Nephron (organoid): ENCODE measurements around the gene PTGR2.

Source experiments
- H3K27ac Mint-ChIP-seq, 3 experiments: 2 replicates each; pipeline ENCODE4 v1.8.0; 2020; ENCODE audit warnings: mixed read lengths in 3 of 3, mild to moderate bottlenecking in 2 of 3, moderate library complexity in 1 of 3
- H3K27me3 Mint-ChIP-seq: 2 replicates; pipeline ENCODE4 v1.8.0; 2021; ENCODE audit warnings: low read depth, mild to moderate bottlenecking, moderate library complexity, mixed read lengths
- H3K36me3 Mint-ChIP-seq: 2 replicates; pipeline ENCODE4 v1.8.0; 2020; ENCODE audit warnings: low read depth, mixed read lengths
- H3K4me1 Mint-ChIP-seq: 2 replicates; pipeline ENCODE4 v1.8.0; 2020; ENCODE audit warnings: mixed read lengths
- H3K4me3 Mint-ChIP-seq, 3 experiments: 2 replicates each; pipeline ENCODE4 v1.8.0; 2020; ENCODE audit warnings: mild to moderate bottlenecking in 3 of 3, mixed read lengths in 3 of 3, moderate library complexity in 2 of 3
- H3K9me3 Mint-ChIP-seq: 2 replicates; pipeline ENCODE4 v1.8.0; 2020; ENCODE audit warnings: mixed read lengths
- TF ChIP-seq, protein P1 (sequence below), 3 experiments: fragments of 200-600 bp; sonication (generic); IDR thresholded peaks; one replicate each; pipeline ENCODE4 v1.5.0; 2021; ENCODE audit warnings: antibody characterized with exemption in 3 of 3; ENCODE audit not compliant: unreplicated experiment in 3 of 3

Gene PTGR2

DNA sequence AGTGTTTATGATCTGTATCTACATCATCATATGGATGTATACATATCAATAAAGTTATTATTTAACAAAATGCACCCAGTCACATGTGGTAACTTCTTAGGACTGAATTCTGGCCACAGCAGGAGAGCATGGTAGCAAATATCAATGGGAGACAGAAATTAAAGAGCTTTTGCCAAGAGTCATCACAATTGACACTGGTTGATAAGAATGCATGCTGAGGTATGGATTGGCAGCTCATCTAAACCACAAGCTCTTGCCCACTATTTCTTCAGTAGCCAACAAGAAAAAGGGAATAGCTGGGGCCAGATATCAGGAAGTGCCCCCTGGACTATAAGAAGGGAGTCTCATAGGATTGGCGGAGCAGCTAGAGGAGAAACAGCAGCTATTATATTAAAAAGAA lies 9.4 kb upstream of the PTGR2 start:
- H3K36me3 Mint-ChIP-seq, result no peaks in the 10 kb centered on the region
- TF ChIP-seq, protein P1, sequence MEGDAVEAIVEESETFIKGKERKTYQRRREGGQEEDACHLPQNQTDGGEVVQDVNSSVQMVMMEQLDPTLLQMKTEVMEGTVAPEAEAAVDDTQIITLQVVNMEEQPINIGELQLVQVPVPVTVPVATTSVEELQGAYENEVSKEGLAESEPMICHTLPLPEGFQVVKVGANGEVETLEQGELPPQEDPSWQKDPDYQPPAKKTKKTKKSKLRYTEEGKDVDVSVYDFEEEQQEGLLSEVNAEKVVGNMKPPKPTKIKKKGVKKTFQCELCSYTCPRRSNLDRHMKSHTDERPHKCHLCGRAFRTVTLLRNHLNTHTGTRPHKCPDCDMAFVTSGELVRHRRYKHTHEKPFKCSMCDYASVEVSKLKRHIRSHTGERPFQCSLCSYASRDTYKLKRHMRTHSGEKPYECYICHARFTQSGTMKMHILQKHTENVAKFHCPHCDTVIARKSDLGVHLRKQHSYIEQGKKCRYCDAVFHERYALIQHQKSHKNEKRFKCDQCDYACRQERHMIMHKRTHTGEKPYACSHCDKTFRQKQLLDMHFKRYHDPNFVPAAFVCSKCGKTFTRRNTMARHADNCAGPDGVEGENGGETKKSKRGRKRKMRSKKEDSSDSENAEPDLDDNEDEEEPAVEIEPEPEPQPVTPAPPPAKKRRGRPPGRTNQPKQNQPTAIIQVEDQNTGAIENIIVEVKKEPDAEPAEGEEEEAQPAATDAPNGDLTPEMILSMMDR (IDR thresholded peaks at IDR 0.05; ENCODE audit: unreplicated experiment in 3 of 3), result no peak

DNA sequence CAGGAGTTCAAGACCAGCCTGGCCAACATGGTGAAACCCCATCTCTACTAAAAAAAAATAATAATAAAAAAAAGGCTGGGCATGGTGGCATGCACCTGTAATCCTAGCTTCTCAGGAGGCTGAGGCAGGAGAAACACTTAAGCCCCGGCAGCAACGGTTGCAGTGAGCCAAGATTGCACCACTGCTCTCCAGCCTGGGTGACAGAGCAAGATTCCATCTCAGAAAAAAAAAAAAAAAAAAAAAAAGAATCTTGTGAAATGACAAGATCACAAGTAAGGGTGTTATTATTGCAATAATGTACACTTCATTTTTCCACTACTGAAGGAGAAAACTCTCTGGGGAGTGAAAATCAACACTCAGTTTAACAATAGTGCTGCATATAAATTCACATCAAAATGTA lies 8.8 kb upstream of the PTGR2 start:
- Mint-ChIP-seq H3K4me1 (peaks cover 10% of the 10 kb centered on the region), H3K4me3 (no peak overlapping the region), H3K9me3 (no peaks in the 10 kb centered on the region), H3K27ac (no peak overlapping the region), H3K27me3 (no peaks in the 10 kb centered on the region), H3K36me3 (no peaks in the 10 kb centered on the region)
- TF ChIP-seq, protein P1 (IDR thresholded peaks at IDR 0.05; ENCODE audit: unreplicated experiment in 3 of 3), result no peak

More for the DNA sequence above, 9.4 kb upstream of the PTGR2 start:
- Mint-ChIP-seq H3K4me1 (peaks cover 10% of the 10 kb centered on the region), H3K4me3 (no peak overlapping the region), H3K27me3 (no peaks in the 10 kb centered on the region), H3K9me3 (no peaks in the 10 kb centered on the region), H3K27ac (no peak overlapping the region)

DNA sequence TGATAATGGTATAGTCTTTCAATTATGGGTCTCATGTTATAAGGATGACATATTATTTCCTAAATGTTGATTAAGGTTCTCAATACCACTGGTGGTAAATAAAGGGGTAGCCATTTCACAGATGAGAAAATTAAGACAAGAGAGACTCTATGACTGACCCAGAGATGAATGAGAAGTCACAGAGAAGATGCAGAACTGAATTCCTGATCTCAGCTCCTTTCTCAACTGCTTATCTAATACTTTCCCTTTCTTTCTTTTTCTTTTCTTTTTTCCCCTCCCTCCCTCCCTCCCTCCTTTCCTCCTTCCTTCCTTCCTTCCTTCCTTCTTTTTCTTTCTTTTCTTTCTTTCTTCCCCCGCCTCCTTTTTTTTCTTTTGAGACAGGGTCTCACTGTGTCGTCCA lies 8.3 kb upstream of the PTGR2 start:
- no peak overlapping the region for H3K27ac Mint-ChIP-seq
- no peaks in the 10 kb centered on the region for H3K36me3 Mint-ChIP-seq
- TF ChIP-seq, protein P1 (IDR thresholded peaks at IDR 0.05; ENCODE audit: unreplicated experiment in 3 of 3), result no peak
- no peak overlapping the region for H3K4me3 Mint-ChIP-seq
- H3K4me1 Mint-ChIP-seq, result peaks cover 10% of the 10 kb centered on the region
- no peaks in the 10 kb centered on the region for H3K9me3 Mint-ChIP-seq
- no peaks in the 10 kb centered on the region for H3K27me3 Mint-ChIP-seq

DNA sequence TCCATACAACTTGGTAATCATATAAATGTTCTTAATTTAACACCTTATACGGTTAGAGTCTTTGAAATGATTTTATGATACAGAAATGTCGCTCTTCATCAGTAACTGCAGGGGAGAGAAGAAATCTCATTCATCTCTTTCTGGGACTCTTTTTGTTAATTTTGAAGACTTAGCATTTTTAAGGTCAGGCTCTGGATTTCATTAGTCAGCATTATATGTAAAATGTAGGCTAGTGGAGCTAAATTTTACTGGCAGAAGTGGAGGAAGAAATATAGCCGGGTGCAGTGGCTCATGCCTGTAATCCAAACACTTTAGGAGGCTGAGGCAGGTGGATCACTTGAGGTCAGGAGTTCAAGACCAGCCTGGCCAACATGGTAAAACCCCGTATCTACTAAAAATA lies 4.7 kb upstream of the PTGR2 start:
- TF ChIP-seq, protein P1 (IDR thresholded peaks at IDR 0.05; ENCODE audit: unreplicated experiment in 3 of 3), result no peak
- no peaks in the 10 kb centered on the region for H3K9me3 Mint-ChIP-seq
- no peaks in the 10 kb centered on the region for H3K36me3 Mint-ChIP-seq
- peaks cover 18% of the 10 kb centered on the region for H3K4me1 Mint-ChIP-seq
- H3K4me3 Mint-ChIP-seq, result no peak overlapping the region
- no peaks in the 10 kb centered on the region for H3K27me3 Mint-ChIP-seq
- peak overlapping the region in 2 of 3 experiments; percentile 45 to 59 for H3K27ac Mint-ChIP-seq

DNA sequence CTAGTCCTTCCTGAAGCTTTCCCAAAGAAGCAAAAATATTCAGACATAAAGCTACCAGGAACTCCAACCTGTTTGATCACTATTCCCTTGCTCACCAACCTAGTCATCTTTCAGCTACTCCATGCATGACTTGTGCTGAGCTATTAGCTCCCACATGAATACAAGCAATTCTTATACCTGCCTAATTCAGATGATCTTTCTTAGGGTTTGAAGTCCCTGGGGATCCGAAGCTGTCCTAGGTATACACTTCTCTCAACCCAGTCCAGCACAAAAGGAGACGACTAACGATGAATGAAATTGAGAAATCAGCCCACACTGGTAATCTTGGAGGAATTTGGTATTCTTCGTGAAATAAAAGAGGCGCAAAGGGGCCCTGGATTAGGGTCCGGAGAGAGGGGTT lies 631 bp upstream of the PTGR2 start:
- H3K27me3 Mint-ChIP-seq, result no peaks in the 10 kb centered on the region
- peak overlapping the region; percentile 100 for H3K27ac Mint-ChIP-seq
- H3K4me1 Mint-ChIP-seq, result peaks cover 26% of the 10 kb centered on the region
- H3K36me3 Mint-ChIP-seq, result no peaks in the 10 kb centered on the region
- TF ChIP-seq, protein P1 (IDR thresholded peaks at IDR 0.05; ENCODE audit: unreplicated experiment in 3 of 3), result no peak
- H3K9me3 Mint-ChIP-seq, result no peaks in the 10 kb centered on the region
- H3K4me3 Mint-ChIP-seq, result peak overlapping the region; percentile 99 to 100 (median 99)

DNA sequence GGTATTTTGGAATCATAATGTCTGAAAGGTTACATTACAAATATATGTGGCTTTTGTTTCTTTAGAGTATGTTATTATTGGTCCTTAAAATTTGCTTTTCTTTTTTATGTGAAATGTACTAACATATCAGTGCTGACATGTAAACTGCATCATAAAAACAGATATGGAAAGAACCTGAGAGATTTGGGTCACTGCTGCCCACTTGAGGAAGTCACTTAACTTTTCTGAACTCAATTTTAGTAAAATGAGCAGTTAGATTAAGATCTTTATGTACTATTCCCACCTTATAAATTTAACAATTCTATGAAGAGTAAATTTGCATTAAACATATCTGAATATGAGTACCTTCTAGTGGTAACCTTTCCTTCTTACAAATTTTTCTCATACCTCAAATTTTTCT lies 7.5 kb downstream of the PTGR2 start:
- no peaks in the 10 kb centered on the region for H3K4me1 Mint-ChIP-seq

More for the DNA sequence above, 7.5 kb downstream of the PTGR2 start:
- Mint-ChIP-seq H3K27ac (no peak overlapping the region), H3K36me3 (peaks cover 14% of the 10 kb centered on the region), H3K27me3 (no peaks in the 10 kb centered on the region), H3K9me3 (no peaks in the 10 kb centered on the region), H3K4me3 (no peak overlapping the region)
- TF ChIP-seq, protein P1 (IDR thresholded peaks at IDR 0.05; ENCODE audit: unreplicated experiment in 3 of 3), result no peak
